Spinal cord (tissue), 10 donors: ENCODE results near the gene STXBP5L. TPM values are rescaled to one million over a fixed set of nuclear protein-coding genes. Genes with fewer than 3 reads are reported as not detected.

Experiments
- DNase-seq, 6 donors: peaks; one replicate each; pipeline versions ENCODE4 v3.0.0 to v3.0.0-alpha.2; 2013 to 2015; ENCODE audit warnings: low spot score in 6 of 6, low read depth in 4 of 6
- H3K27ac ChIP-seq: one replicate; pipeline ENCODE4 v1.5.1; 2013; ENCODE audit warnings: low read depth, low read length, control low read depth
- H3K27me3 ChIP-seq: one replicate; pipeline ENCODE4 v1.6.1; 2013; ENCODE audit warnings: low read length; ENCODE audit not compliant: control insufficient read depth, insufficient read depth
- H3K36me3 ChIP-seq: one replicate; pipeline ENCODE4 v1.6.1; 2013; ENCODE audit warnings: low read length; ENCODE audit not compliant: control insufficient read depth, insufficient read depth
- H3K4me1 ChIP-seq: one replicate; pipeline ENCODE4 v1.6.1; 2013; ENCODE audit warnings: low read length; ENCODE audit not compliant: control insufficient read depth, insufficient read depth
- H3K4me3 ChIP-seq: one replicate; pipeline ENCODE4 v1.5.1; 2013; ENCODE audit warnings: low read depth, low read length, control low read depth
- H3K9me3 ChIP-seq: one replicate; pipeline ENCODE4 v1.6.1; 2013; ENCODE audit warnings: low read length; ENCODE audit not compliant: control insufficient read depth, insufficient read depth
- WGBS: methylation state at CpG from one replicate; pipeline ENCODE4 v1.1.5; 2013; ENCODE audit warnings: missing lambda C conversion rate; ENCODE audit not compliant: insufficient coverage; 5-methylcytosine and 5-hydroxymethylcytosine counted together
- polyA plus RNA-seq, 2 donors: library from polyadenylated mRNA; unstranded; fragments of 120-200 nt; gene quantifications; one replicate each; pipeline ENCODE4 v1.2.1, GENCODE V29; 2013; ENCODE audit not compliant: insufficient read length in 2 of 2
- total RNA-seq, 2 donors: library from RNA; depleted of rRNA in 1 of 2; stranded (reverse); fragments of 120-200 nt in 1 of 2; fragments of >200 nt in 1 of 2; gene quantifications; one replicate each; pipeline versions ENCODE4 v1.2.3 to v1.2.4, GENCODE V29; 2013 to 2014
- donor health status: healthy.

The STXBP5L gene
- total and polyA plus RNA-seq, 4 donors, result 4.1 to 19.1 (median 6.4) TPM

DNA sequence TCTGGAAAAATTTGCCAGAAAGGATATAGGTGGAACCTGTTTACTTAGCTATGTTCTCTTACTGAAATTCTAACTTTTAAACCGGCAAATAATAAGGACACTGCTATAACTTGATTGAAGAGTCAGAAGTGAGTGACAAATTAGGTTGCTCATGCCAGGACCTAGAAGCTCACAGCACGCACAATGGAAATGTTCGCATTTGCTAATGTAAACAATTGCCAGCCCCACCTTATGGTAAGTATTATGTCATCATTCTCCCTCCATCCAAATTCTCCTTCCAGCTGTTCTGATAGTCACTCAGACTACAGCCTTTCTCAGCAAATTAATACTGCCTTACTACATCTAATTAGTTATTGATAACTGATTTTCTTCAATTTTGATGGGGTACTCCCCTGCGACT lies 4.8 kb upstream of the STXBP5L start:
- 90% methylated on average over 2 of the region's 4 CpGs for WGBS
- H3K9me3 ChIP-seq, result peaks cover 3% of the 10 kb centered on the region
- H3K4me1 ChIP-seq, result no peaks in the 10 kb centered on the region
- no peak for DNase-seq
- H3K4me3 ChIP-seq, result no peak overlapping the region
- no peaks in the 10 kb centered on the region for H3K36me3 ChIP-seq
- no peak overlapping the region for H3K27ac ChIP-seq
- H3K27me3 ChIP-seq, result no peaks in the 10 kb centered on the region

DNA sequence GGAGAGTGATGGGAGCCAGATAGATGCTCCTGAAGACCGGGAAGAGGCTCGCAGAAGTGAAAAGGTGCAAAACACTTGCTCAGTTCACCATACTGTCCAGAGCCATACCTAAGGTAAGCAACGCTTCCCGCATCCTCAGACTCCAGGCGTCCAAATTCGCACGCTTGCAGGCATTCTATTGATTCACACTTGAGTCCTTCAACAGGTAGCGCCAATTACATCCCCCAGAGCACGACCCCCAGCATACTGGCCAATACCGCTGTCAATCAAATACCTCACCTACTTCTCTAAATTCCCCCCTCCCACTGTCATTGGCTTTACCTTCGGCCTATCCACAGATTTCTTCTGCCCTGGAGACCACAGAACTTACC lies 361 bp upstream of the STXBP5L start:
- no peaks in the 10 kb centered on the region for H3K4me1 ChIP-seq
- no peak overlapping the region for H3K27ac ChIP-seq
- H3K36me3 ChIP-seq, result no peaks in the 10 kb centered on the region
- peak overlapping the region; percentile 72 for H3K4me3 ChIP-seq
- DNase-seq, result peak in 1 of 6 donors; percentile 65
- no peaks in the 10 kb centered on the region for H3K27me3 ChIP-seq
- H3K9me3 ChIP-seq, result peaks cover 3% of the 10 kb centered on the region
- WGBS, result 3% methylated on average over 11 of the region's 11 CpGs

DNA sequence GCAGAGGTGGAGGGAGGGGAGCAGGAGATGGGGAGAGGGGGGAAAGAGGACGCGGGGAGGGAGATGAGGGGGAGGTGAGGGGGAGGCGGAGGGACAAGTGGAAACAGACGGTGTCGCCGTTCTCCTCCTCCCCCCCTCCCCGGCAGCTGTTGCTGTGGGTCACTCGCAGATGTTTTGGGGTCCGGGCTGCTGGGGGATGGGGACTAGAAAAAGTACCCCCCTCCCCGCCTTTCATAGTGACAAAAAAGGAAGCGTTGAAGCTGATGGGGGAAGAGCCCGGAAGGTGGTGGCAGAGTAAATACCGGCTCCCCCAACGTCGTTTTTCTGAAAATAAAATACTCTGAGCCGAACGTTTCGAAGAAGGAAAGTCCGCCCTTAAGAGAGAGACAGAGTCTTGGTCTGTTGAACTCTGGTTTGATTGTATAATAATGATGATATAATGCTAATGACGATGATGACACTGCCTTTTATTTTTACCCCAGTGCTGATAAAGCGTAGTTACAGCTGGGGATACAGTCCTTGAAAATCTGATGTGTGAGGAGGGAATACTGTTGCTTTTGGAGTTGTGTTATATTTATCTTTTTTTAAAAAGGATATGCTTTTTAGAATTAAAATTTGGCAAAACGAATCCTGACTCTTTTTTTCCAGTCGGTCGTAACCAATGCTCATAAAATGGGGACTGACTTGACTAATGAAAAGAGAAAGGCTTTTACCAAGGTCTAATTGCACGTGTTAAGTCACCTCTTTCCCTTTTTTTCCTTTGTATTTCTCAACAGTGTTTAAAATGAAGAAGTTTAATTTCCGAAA lies 993 bp downstream of the STXBP5L start:
- Histone ChIP-seq H3K27ac (no peak overlapping the region), H3K9me3 (peaks cover 3% of the 10 kb centered on the region), H3K4me3 (peak overlapping the region; percentile 52), H3K27me3 (no peaks in the 10 kb centered on the region), H3K36me3 (no peaks in the 10 kb centered on the region), H3K4me1 (no peaks in the 10 kb centered on the region)
- DNase-seq, result peak in 3 of 6 donors; percentile 15 to 55 (median 33)
- WGBS, result 3% methylated on average over 12 of the region's 26 CpGs

DNA sequence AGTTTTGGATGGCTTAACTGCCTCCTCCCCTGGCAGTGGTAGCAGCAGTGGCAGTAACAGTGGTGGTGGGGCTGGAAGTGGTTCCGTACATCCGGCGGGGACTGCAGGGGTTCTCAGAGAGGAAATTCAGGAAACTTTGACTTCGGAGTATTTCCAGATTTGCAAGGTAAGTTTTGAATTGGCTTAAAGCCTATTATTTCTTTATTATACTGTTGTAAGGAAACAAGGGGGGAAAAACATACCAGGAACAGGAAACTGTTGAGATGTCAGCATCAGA lies 1.5 kb downstream of the STXBP5L start:
- Histone ChIP-seq H3K27me3 (no peaks in the 10 kb centered on the region), H3K27ac (no peak overlapping the region), H3K9me3 (peaks cover 3% of the 10 kb centered on the region), H3K4me1 (no peaks in the 10 kb centered on the region), H3K36me3 (no peaks in the 10 kb centered on the region), H3K4me3 (peak overlapping the region; percentile 52)
- DNase-seq, result peak in 2 of 6 donors; percentile 22 to 31
- 0% methylated on average over 1 of the region's 4 CpGs for WGBS

DNA sequence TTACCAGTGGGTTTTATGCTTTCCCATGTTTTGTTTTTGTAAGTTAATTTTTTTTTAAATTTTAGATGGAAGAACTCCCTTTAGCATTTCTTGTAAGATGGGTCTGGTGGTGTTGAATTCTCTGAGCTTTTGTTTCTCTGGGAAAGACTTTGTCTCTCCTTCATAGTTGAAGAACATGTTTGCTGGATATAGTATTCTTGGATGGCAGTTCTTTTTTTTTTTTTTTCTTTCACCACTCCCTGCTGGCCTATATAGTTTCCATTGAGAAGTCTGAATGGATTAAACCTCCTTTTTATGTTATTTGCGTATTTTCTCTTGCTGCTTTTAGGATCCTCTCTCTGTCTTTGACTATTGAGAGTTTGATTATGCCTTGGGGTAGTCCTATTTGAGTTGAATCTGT lies 18.1 kb downstream of the STXBP5L start:
- H3K4me3 ChIP-seq, result no peak overlapping the region

DNA sequence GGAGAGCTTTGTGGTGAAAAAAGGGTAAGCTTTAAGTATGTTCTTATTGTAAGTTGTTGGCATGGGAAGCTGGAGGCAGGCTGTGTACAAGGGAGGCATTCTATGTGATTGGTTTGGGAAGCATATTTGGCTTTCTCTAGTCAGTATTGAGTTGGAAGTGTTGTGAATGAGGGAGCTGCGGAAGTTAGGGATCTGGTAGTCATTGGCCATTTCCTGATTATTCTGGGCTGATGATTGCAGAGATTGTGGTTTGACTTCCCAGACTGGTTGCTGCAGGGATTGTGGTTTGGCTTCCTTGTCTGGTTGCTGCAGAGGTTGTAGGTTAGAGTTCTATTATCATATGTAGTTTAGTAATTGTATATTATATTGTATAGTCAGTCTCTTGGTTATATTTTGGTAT lies 21.0 kb downstream of the STXBP5L start:
- Histone ChIP-seq H3K9me3 (peaks cover 10% of the 10 kb centered on the region), H3K27me3 (no peaks in the 10 kb centered on the region), H3K4me3 (no peak overlapping the region), H3K36me3 (no peaks in the 10 kb centered on the region), H3K27ac (no peak overlapping the region), H3K4me1 (no peaks in the 10 kb centered on the region)
- peak in 2 of 6 donors; percentile 6 to 13 for DNase-seq
- WGBS, result 60% methylated on average over 1 of the region's 1 CpG

More for the DNA sequence above, 18.1 kb downstream of the STXBP5L start:
- Histone ChIP-seq H3K4me1 (no peaks in the 10 kb centered on the region), H3K27me3 (no peaks in the 10 kb centered on the region), H3K9me3 (peaks cover 10% of the 10 kb centered on the region), H3K27ac (no peak overlapping the region), H3K36me3 (no peaks in the 10 kb centered on the region)
- no peak for DNase-seq
- no CpG with 5 or more reads among the region's 1 CpG for WGBS

DNA sequence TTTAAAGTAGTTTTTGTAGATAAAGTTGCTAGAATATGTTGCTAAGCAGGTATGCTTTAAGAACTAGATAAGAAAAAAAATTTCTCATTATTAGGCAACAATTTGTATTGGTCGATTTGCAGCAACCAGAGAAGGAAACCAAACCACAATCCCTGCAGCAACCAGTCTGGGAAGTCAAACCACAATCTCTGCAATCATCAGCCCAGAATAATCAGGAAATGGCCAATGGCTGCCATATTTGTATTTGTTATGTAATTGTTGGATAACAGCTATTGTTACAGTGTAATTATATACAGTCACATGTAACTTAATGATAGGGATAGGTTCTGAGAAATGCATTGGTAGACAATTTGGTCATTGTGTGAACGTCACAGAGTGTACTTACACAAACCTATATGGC lies 23.6 kb downstream of the STXBP5L start:
- Histone ChIP-seq H3K27ac (no peak overlapping the region), H3K4me3 (no peak overlapping the region), H3K36me3 (no peaks in the 10 kb centered on the region), H3K27me3 (no peaks in the 10 kb centered on the region), H3K9me3 (peaks cover 7% of the 10 kb centered on the region), H3K4me1 (no peaks in the 10 kb centered on the region)
- no CpG with 5 or more reads among the region's 2 CpGs for WGBS
- no peak for DNase-seq

DNA sequence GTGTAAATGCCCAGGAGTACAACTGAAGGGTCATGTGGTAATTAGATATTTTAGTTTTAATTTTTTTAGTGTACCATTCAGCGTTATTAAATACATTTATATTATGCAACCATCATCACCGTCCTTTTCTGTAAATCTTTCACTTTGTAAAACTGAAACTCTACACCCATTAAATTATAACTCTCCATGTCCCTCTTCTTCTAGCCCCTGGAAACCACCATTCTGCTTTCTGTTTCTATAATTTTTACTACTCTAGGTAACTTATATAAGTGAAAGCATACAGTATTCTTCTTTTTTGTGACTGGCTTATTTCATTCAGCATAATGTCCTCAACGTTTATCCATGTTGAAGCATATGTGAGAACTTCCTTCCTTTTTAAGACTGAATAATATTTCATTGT lies 48.1 kb downstream of the STXBP5L start:
- H3K27ac ChIP-seq, result no peak overlapping the region
- no peaks in the 10 kb centered on the region for H3K9me3 ChIP-seq
- no peak overlapping the region for H3K4me3 ChIP-seq
- no CpG with 5 or more reads among the region's 3 CpGs for WGBS
- no peaks in the 10 kb centered on the region for H3K4me1 ChIP-seq
- no peaks in the 10 kb centered on the region for H3K36me3 ChIP-seq
- DNase-seq, result no peak
- H3K27me3 ChIP-seq, result no peaks in the 10 kb centered on the region

DNA sequence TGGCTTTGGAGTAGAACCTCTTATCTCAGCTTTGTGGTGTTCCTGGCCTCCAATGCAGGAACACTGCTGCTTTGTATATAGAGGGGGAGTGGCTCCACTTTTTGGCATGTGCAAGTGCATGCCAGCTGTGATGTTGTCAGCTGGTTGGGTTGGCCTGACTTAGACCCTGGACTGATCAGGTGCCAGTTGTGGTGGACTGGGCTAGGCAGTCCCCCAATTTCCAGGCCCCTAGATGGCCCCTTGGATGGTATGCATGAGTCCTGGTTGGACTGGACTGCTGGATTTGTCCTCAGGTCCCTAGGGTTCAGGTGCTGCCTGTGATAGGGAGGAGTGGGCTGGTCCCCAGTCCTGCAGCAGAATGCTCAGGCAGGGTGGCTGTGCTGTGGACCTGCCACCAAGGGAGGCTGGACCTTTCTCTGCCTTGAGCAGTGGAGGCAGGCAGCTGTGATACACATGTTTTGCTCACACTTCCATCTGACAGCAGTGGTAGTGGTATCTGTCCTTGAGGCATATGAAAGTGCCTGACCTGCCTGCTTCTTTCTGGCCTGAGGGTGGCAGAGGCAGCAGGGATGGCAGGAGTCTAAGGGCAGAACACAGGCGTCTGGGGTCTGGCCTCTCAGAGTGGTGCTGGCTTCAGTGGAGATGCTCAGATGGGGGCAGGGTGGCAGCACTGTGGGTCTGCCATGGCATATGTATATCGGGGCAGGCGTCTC lies 74.8 kb downstream of the STXBP5L start:
- Histone ChIP-seq H3K4me3 (no peak overlapping the region), H3K36me3 (no peaks in the 10 kb centered on the region), H3K27me3 (no peaks in the 10 kb centered on the region), H3K9me3 (peaks cover 5% of the 10 kb centered on the region), H3K4me1 (no peaks in the 10 kb centered on the region), H3K27ac (no peak overlapping the region)
- no peak for DNase-seq
- WGBS, result 76% methylated on average over 3 of the region's 3 CpGs

DNA sequence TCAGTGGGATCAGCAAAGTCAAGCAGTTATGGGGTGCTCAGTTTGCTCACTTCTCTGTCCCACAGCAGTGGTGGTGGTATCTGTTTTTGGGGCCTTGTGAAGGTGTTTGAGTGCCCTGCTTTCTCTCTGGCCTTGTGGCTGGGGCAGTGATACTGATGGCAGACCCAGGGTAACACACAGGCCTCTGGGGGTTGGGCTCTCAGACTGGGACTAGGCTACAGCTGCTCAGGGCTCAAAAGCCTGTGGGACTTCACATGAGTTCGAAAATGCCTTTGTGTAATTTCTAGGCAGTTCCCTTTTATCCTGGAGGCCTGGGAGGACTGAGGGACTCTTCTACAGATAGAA lies 75.3 kb downstream of the STXBP5L start:
- WGBS, result no CpG with 5 or more reads among the region's 1 CpG
- no peaks in the 10 kb centered on the region for H3K36me3 ChIP-seq
- H3K4me1 ChIP-seq, result no peaks in the 10 kb centered on the region
- no peak for DNase-seq
- H3K9me3 ChIP-seq, result peaks cover 5% of the 10 kb centered on the region
- H3K27me3 ChIP-seq, result no peaks in the 10 kb centered on the region
- no peak overlapping the region for H3K4me3 ChIP-seq
- no peak overlapping the region for H3K27ac ChIP-seq
